ENCODE data around the gene ZMYND8. TPM values are rescaled to one million over a fixed set of nuclear protein-coding genes. Genes with fewer than 3 reads are reported as not detected.

ZMYND8 gene
- total and polyA plus RNA-seq, 2 donors, result 14.8 to 28.5 TPM

DNA sequence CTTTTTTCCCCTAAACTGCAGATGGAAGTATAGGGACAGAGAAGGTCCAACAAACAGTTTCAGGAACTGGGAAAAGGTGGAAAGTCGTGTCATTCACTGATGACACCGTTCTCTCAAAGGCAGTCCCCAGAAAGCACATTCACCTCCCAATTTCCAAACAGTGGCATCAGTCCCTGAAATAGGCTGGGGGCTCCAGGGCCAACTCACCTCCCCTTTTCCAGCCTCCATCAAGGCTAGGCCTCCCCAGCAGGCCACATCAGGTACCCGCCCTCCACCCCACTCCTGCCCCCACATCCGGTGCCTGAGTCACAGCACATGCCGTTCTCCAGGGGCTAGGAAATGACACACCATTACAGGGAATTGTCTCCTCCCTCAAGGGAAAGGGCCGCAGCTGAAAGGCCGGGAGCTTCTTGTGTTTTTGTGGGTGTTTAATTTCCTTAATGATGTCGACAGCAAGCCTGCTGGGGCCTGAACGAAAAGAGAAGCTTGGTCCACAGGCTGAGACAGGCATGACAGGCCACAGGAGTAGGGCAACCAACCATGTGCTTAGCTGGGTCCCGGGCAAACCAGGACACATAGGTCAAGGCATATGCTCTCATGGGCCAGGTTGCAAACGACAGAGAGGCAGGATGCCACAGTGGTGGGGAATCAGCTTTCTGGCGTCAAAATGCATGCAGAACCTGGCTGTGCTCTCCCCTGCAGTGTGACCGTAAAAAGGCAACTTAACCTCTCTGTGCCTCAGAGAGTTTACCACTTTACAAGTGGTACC lies 39.2 kb downstream of the ZMYND8 start:
- H3K9me3 ChIP-seq (ENCODE audit: control insufficient read depth in 2 of 2, insufficient read depth in 1 of 2, low read length in 1 of 2), result no peaks in the 10 kb centered on the region
- peaks cover 0 to 3% of the 10 kb centered on the region in 2 donors for H3K36me3 ChIP-seq (ENCODE audit: control insufficient read depth in 2 of 2, insufficient read depth in 2 of 2, low read length in 1 of 2)
- DNase-seq (ENCODE audit: low read depth in 6 of 9, low spot score in 9 of 9), result peak in 3 of 9 donors; percentile 8 to 39 (median 20)
- no peak overlapping the region for H3K4me3 ChIP-seq (ENCODE audit: low read length in 2 of 2)
- peak overlapping the region; percentile 68 to 86 for H3K27ac ChIP-seq (ENCODE audit: low read depth in 1 of 2, low read length in 1 of 2)
- peaks cover 8 to 37% of the 10 kb centered on the region in 2 donors for H3K4me1 ChIP-seq (ENCODE audit: control insufficient read depth in 2 of 2, insufficient read depth in 2 of 2, low read length in 2 of 2)
- no peaks in the 10 kb centered on the region for H3K27me3 ChIP-seq (ENCODE audit: control insufficient read depth in 2 of 2, insufficient read depth in 1 of 2, low read length in 1 of 2)
- WGBS, result 49% methylated on average over 13 of the region's 13 CpGs

DNA sequence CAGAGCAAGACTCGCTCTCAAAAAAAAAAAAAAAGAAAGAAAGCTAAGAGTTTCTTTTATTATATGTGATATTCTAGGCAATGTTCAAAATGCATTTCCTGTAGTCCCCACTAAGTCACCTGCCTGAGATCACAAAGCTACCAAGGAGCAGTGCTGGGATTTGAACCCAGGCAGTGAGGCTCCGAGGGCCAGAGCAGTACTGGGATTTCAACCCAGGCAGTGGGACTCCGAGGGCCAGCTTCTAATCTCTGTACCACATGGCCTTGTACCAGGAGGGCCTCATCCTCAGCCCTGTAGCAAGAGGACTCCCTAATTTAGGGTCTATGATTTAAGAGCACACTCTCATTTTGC lies 39.7 kb downstream of the ZMYND8 start:
- Histone ChIP-seq H3K9me3 (ENCODE audit: control insufficient read depth in 2 of 2, insufficient read depth in 1 of 2, low read length in 1 of 2) (no peaks in the 10 kb centered on the region), H3K4me3 (ENCODE audit: low read length in 2 of 2) (no peak overlapping the region), H3K4me1 (ENCODE audit: control insufficient read depth in 2 of 2, insufficient read depth in 2 of 2, low read length in 2 of 2) (peaks cover 8 to 37% of the 10 kb centered on the region in 2 donors), H3K27me3 (ENCODE audit: control insufficient read depth in 2 of 2, insufficient read depth in 1 of 2, low read length in 1 of 2) (no peaks in the 10 kb centered on the region), H3K36me3 (ENCODE audit: control insufficient read depth in 2 of 2, insufficient read depth in 2 of 2, low read length in 1 of 2) (peaks cover 3% of the 10 kb centered on the region in 2 donors), H3K27ac (ENCODE audit: low read depth in 1 of 2, low read length in 1 of 2) (peak overlapping the region; percentile 68 to 86)
- DNase-seq (ENCODE audit: low read depth in 6 of 9, low spot score in 9 of 9), result no peak
- WGBS, result 93% methylated on average over 3 of the region's 3 CpGs

DNA sequence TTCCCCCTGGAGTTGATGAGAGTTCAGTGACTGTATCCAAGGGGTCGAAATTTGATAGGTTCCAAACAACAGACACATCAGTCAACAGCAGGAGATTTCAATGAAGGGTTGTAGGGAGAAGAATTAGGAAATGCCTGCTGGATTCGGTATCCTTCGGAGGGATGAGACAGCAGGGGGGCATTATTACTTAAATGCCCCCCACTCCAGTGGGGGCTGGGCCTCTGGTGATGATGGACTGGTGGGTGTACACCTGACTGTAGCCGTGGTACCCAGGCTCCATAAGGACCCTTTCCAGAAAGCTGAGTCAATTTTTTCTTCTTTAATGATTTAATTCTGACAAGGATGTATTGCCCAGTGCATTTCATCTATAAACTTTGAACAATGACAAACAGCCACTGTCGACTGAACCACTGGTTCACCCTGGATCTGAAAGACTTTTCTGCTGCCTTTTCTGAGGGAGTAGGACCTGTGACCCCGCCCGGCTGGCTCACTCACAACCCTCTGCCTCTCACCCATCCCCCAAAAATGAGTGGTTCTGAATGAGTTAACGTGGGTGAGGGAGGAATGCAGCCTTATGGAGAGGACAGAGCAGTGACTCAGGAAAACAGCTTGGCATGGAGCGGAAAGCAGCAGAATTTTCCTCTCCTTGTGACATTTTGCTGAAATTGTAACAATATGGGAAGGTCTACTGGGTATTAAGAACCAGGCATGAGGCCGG lies 41.0 kb downstream of the ZMYND8 start:
- H3K27ac ChIP-seq (ENCODE audit: low read depth in 1 of 2, low read length in 1 of 2), result peak overlapping the region in 1 of 2 donors; percentile 68
- 94% methylated on average over 10 of the region's 10 CpGs for WGBS
- no peak overlapping the region for H3K4me3 ChIP-seq (ENCODE audit: low read length in 2 of 2)
- no peaks in the 10 kb centered on the region for H3K27me3 ChIP-seq (ENCODE audit: control insufficient read depth in 2 of 2, insufficient read depth in 1 of 2, low read length in 1 of 2)
- DNase-seq (ENCODE audit: low read depth in 6 of 9, low spot score in 9 of 9), result no peak
- peaks cover 8 to 37% of the 10 kb centered on the region in 2 donors for H3K4me1 ChIP-seq (ENCODE audit: control insufficient read depth in 2 of 2, insufficient read depth in 2 of 2, low read length in 2 of 2)
- no peaks in the 10 kb centered on the region for H3K9me3 ChIP-seq (ENCODE audit: control insufficient read depth in 2 of 2, insufficient read depth in 1 of 2, low read length in 1 of 2)
- H3K36me3 ChIP-seq (ENCODE audit: control insufficient read depth in 2 of 2, insufficient read depth in 2 of 2, low read length in 1 of 2), result peaks cover 6 to 13% of the 10 kb centered on the region in 2 donors

DNA sequence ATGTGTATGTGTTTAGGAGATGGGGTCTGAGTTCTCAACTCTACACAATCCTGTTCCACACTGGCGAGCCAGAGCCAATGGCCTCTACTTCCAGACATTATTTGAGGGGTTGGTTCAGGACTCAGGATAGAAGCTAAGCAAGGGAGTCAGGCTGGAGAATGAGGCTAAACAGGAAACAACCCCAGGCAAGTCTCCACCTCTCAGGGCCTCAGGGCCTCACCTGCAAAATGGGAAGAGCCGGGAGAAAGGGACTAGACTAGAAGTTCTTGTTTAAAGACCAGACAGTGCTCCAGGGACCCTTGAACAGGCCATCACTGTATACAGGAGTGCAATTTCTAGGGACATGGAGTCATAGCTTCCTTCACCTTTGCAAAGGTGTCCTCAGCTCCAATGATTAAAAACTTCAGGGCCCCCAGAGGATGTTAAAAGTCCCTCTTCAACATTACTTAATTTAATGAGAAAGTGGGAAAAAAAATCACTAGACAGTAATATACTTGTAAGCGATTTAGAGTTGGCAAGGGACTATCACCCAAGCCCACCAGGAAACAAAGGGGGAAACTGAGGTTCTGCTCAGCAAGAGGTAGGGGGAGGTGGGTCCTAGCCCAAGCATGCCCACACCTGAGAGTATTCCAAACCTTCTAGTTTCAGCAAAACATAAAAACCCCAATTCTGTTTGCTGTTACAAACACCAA lies 41.7 kb downstream of the ZMYND8 start:
- H3K4me1 ChIP-seq (ENCODE audit: control insufficient read depth in 2 of 2, insufficient read depth in 2 of 2, low read length in 2 of 2), result peaks cover 8 to 32% of the 10 kb centered on the region in 2 donors
- H3K4me3 ChIP-seq (ENCODE audit: low read length in 2 of 2), result no peak overlapping the region
- 98% methylated on average over 3 of the region's 3 CpGs for WGBS
- no peaks in the 10 kb centered on the region for H3K9me3 ChIP-seq (ENCODE audit: control insufficient read depth in 2 of 2, insufficient read depth in 1 of 2, low read length in 1 of 2)
- peaks cover 11 to 17% of the 10 kb centered on the region in 2 donors for H3K36me3 ChIP-seq (ENCODE audit: control insufficient read depth in 2 of 2, insufficient read depth in 2 of 2, low read length in 1 of 2)
- DNase-seq (ENCODE audit: low read depth in 6 of 9, low spot score in 9 of 9), result no peak
- H3K27ac ChIP-seq (ENCODE audit: low read depth in 1 of 2, low read length in 1 of 2), result no peak overlapping the region
- no peaks in the 10 kb centered on the region for H3K27me3 ChIP-seq (ENCODE audit: control insufficient read depth in 2 of 2, insufficient read depth in 1 of 2, low read length in 1 of 2)

DNA sequence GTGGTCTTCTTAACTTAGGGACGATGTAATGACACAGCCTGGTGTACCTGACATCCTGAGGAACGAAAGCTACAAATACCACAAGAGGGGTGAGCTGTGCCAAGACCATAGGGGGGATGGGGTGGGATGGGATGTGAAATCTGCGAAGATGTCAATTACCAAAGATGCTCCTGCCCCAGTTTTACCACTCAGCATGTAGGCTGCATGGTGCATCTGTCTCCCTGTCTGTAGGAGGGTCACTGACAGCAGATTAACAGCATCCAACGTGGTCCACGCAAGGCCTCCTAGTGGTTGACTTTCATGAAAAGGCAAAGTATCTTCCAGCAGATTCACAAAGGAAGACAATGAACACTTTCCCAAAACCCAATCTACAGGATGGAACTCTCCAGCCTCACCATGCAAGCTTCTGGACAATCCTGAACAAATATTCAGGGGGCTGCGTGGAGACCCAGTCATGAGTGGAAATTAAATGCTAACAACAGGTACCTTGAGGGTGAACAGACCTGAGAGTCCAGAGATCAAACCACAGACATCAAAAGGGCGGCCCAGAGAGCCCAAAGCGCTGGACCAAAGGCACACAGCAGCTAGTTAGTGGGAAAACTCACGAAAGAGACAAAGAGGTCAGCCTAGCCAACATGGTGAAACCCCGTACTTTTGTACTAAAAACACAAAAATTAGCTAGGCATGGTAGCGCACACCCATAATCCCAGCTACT lies 44.4 kb downstream of the ZMYND8 start:
- Histone ChIP-seq H3K4me1 (ENCODE audit: control insufficient read depth in 2 of 2, insufficient read depth in 2 of 2, low read length in 2 of 2) (peaks cover 2 to 7% of the 10 kb centered on the region in 2 donors), H3K27ac (ENCODE audit: low read depth in 1 of 2, low read length in 1 of 2) (no peak overlapping the region), H3K9me3 (ENCODE audit: control insufficient read depth in 2 of 2, insufficient read depth in 1 of 2, low read length in 1 of 2) (no peaks in the 10 kb centered on the region), H3K4me3 (ENCODE audit: low read length in 2 of 2) (no peak overlapping the region), H3K36me3 (ENCODE audit: control insufficient read depth in 2 of 2, insufficient read depth in 2 of 2, low read length in 1 of 2) (peaks cover 23 to 28% of the 10 kb centered on the region in 2 donors), H3K27me3 (ENCODE audit: control insufficient read depth in 2 of 2, insufficient read depth in 1 of 2, low read length in 1 of 2) (no peaks in the 10 kb centered on the region)
- no peak for DNase-seq (ENCODE audit: low read depth in 6 of 9, low spot score in 9 of 9)
- WGBS, result 98% methylated on average over 11 of the region's 11 CpGs

DNA sequence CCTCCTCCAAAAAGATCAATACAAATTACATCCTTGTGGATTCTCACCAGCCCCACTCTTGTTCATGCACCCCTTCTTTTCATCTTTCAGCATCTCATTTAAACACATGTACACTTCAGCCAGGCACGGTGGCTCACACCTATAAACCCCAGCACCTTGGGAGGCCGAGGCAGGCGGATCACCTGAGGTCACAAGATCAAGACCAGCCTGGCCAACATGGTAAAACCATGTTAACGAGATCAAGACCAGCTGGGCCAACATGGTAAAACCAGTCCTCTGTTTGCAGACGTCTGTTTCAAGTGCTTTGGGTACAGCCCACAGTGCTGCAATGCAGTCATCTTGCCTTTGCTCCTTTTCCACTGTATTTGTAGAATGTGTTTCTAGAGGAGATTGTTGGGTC lies 45.3 kb downstream of the ZMYND8 start:
- 97% methylated on average over 5 of the region's 5 CpGs for WGBS
- H3K4me3 ChIP-seq (ENCODE audit: low read length in 2 of 2), result no peak overlapping the region
- H3K27ac ChIP-seq (ENCODE audit: low read depth in 1 of 2, low read length in 1 of 2), result no peak overlapping the region
- peaks cover 31 to 36% of the 10 kb centered on the region in 2 donors for H3K36me3 ChIP-seq (ENCODE audit: control insufficient read depth in 2 of 2, insufficient read depth in 2 of 2, low read length in 1 of 2)
- no peak for DNase-seq (ENCODE audit: low read depth in 6 of 9, low spot score in 9 of 9)
- peaks cover 0 to 2% of the 10 kb centered on the region in 2 donors for H3K4me1 ChIP-seq (ENCODE audit: control insufficient read depth in 2 of 2, insufficient read depth in 2 of 2, low read length in 2 of 2)
- no peaks in the 10 kb centered on the region for H3K9me3 ChIP-seq (ENCODE audit: control insufficient read depth in 2 of 2, insufficient read depth in 1 of 2, low read length in 1 of 2)
- no peaks in the 10 kb centered on the region for H3K27me3 ChIP-seq (ENCODE audit: control insufficient read depth in 2 of 2, insufficient read depth in 1 of 2, low read length in 1 of 2)

DNA sequence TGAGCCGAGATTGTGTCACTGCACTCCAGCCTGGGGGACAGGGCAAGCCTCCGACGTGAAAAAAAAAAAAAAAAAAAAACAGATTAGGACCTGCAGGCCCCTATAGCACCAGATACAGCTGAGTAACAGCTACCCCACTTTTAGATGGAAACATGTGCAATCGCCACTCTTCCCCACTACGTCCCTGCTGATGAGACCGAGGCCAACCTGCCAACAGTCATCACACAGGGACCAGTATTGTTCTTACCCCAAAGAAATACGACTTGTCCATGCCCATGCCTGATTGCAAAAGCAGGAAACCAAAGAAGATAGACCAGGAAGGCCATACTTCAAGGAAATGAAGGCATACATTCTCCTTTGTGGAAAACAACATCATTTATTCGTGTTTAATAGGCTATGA lies 45.8 kb downstream of the ZMYND8 start:
- H3K4me1 ChIP-seq (ENCODE audit: control insufficient read depth in 2 of 2, insufficient read depth in 2 of 2, low read length in 2 of 2), result peaks cover 0 to 2% of the 10 kb centered on the region in 2 donors
- no peak for DNase-seq (ENCODE audit: low read depth in 6 of 9, low spot score in 9 of 9)
- peaks cover 36 to 41% of the 10 kb centered on the region in 2 donors for H3K36me3 ChIP-seq (ENCODE audit: control insufficient read depth in 2 of 2, insufficient read depth in 2 of 2, low read length in 1 of 2)
- 97% methylated on average over 8 of the region's 8 CpGs for WGBS
- no peak overlapping the region for H3K27ac ChIP-seq (ENCODE audit: low read depth in 1 of 2, low read length in 1 of 2)
- no peaks in the 10 kb centered on the region for H3K27me3 ChIP-seq (ENCODE audit: control insufficient read depth in 2 of 2, insufficient read depth in 1 of 2, low read length in 1 of 2)
- no peaks in the 10 kb centered on the region for H3K9me3 ChIP-seq (ENCODE audit: control insufficient read depth in 2 of 2, insufficient read depth in 1 of 2, low read length in 1 of 2)
- no peak overlapping the region for H3K4me3 ChIP-seq (ENCODE audit: low read length in 2 of 2)

DNA sequence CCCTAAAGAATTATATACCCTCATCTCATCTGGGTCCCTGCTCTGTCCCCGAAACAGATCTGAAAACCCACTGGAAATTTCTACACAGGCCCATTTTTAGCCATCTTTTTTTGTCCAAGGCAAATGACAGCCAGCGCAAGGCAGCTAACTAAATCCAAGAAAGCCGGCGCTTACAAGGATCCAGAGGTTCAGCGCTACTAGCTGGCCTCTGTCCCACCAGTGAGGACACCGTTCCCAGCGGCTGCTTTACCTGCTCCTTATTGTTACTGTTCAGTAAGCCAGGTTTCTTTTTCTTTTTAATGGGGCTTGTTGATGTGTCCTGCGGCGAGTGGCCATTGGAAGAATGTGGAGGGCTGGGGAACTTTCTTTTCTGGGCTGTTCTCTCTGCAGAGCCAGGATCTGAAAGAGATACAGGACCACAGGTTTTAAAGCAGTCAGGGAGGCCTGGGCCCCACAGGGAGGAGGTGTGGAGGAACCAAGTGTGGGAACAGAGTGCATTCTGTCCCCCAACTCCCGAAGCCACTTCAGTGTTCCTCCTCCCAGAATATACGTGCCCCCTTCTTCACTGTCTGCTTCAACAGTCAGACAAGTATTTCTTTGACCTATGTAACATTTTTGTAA lies 46.6 kb downstream of the ZMYND8 start:
- no peak for DNase-seq (ENCODE audit: low read depth in 6 of 9, low spot score in 9 of 9)
- Histone ChIP-seq H3K27ac (ENCODE audit: low read depth in 1 of 2, low read length in 1 of 2) (no peak overlapping the region), H3K4me3 (ENCODE audit: low read length in 2 of 2) (no peak overlapping the region), H3K9me3 (ENCODE audit: control insufficient read depth in 2 of 2, insufficient read depth in 1 of 2, low read length in 1 of 2) (no peaks in the 10 kb centered on the region), H3K27me3 (ENCODE audit: control insufficient read depth in 2 of 2, insufficient read depth in 1 of 2, low read length in 1 of 2) (no peaks in the 10 kb centered on the region), H3K4me1 (ENCODE audit: control insufficient read depth in 2 of 2, insufficient read depth in 2 of 2, low read length in 2 of 2) (no peaks in the 10 kb centered on the region), H3K36me3 (ENCODE audit: control insufficient read depth in 2 of 2, insufficient read depth in 2 of 2, low read length in 1 of 2) (peaks cover 39 to 48% of the 10 kb centered on the region in 2 donors)
- 93% methylated on average over 11 of the region's 11 CpGs for WGBS
